ENCODE measurements around the gene HRCT1.

HRCT1 gene

DNA sequence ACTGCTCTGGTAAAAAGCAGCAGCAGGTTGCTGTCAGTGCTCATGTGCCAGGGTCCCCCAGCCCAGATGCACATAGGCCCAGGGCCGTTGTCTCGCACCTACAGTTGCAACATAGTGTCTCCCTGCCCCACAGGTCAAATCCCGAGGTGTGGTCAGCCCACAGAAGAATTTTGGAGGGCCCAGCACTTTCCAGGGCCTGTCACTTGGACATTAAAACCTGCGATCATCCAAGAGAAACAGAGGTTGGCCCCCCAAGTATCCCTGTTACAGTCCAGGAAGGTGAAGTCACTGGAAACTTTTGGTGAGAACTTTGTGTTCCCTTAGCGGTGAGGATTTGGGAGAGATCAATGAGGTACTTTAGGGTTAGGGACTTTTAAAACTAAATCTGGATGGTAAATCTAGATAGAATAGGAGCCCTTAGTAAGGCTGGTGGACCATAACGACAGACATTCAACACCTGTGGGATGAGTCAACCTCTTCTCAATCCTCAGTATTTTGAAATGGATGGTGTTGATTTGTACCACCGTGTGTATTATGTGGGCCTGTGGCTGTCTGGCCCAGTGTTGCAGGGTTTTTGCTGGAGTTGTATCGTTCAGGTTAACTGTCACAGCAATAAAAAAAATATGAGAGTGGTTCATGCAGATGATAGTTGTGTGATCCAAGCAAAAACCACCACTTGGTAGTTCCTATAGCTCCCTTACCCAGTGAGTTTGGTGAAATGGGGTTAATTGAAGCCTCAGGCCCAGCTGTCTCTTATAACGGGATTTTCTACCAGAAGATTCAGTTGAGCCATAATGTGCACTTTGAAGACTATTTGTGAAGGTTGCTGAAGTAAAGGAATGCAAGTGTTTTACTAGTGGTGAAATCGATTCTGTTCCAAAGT is 32.7 kb downstream of the HRCT1 start:
- Histone ChIP-seq H3K9me3 (ENCODE audit: control insufficient read depth, insufficient read depth, low read length) (no peaks in the 10 kb centered on the region), H3K9ac (ENCODE audit: low read depth, low read length) (no peak overlapping the region), H3K4me1 (ENCODE audit: control insufficient read depth, insufficient read depth, low read length) (no peaks in the 10 kb centered on the region), H3K27me3 (ENCODE audit: control insufficient read depth, insufficient read depth, low read length) (peaks cover 36% of the 10 kb centered on the region), H3K36me3 (ENCODE audit: control insufficient read depth, insufficient read depth, low read length) (no peaks in the 10 kb centered on the region), H3K4me3 (ENCODE audit: low read depth, low read length) (no peak overlapping the region)

DNA sequence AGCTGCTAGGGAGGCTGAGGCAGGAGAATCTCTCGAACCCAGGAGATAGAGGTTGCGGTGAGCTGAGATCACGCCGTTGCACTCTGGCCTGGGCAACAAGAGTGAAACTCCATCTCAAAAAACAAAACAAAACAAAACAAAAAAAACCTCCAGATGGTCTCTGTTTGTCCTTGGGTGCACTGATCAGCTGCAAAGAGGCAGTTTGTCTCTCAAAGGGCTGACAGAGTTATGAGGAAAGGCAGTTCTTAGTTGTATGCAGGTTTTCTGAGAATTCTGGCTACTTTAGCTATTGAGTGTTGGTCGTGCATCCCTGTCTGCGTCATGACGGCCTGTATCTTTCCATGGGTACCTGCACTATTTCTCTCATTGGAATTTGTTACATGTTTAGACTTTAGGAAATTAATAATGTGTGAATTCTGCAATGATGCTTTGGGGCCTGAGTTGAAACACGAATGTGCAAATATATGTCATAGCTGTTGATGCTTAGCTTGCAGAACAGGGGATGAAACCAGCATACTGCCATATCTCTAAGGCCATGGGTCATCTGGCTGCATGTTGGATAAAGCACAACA is 33.8 kb downstream of the HRCT1 start:
- no peaks in the 10 kb centered on the region for H3K36me3 ChIP-seq (ENCODE audit: control insufficient read depth, insufficient read depth, low read length)
- H3K4me3 ChIP-seq (ENCODE audit: low read depth, low read length) = no peak overlapping the region
- H3K4me1 ChIP-seq (ENCODE audit: control insufficient read depth, insufficient read depth, low read length) = no peaks in the 10 kb centered on the region
- H3K9ac ChIP-seq (ENCODE audit: low read depth, low read length) = no peak overlapping the region
- peaks cover 46% of the 10 kb centered on the region for H3K27me3 ChIP-seq (ENCODE audit: control insufficient read depth, insufficient read depth, low read length)
- H3K9me3 ChIP-seq (ENCODE audit: control insufficient read depth, insufficient read depth, low read length) = no peaks in the 10 kb centered on the region

DNA sequence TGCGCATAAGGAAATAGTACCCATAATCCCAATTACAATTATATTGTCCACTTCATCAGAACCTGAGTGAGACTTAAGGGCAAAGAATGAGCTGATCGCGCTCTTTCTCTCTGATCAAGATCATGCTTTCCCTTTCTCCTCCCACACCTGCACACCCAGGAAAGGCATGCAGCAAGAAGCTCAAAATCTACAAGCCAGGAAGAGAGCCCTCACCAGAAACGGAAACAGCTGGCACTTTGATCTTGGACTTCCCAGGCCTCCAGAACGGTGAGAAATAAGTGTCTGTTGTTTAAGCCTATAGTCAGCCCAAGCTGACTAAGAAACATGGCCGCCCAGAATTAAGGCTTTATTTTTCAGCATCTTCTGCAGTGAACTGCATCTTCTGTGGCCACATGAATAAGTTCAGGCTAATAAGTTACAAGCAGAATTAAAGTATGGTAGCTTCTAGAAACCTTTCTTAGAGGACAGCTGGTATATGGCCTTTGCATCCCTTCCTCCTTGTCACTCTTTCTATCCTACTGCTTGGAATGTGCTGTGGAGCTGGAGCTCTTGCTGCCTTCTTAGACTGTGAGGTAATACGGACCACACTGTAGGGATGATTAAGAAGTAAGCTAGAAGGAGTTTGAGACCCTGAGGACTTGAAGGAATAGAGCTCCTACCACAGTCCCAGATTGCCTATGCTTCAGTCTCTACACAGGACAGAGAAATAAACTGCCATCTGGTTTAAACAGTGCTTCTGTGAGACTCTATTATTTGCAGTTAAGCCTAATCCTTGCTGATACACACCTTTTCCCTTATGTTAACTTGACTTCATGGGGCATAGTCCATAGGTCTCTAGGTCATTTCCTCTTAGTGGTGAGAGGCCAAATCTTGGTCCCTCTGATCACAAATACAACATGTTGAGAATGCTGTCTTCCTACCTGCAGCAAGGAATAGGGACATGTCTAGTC is 34.7 kb downstream of the HRCT1 start:
- Histone ChIP-seq H3K4me3 (ENCODE audit: low read depth, low read length) (no peak overlapping the region), H3K27me3 (ENCODE audit: control insufficient read depth, insufficient read depth, low read length) (peaks cover 53% of the 10 kb centered on the region), H3K9me3 (ENCODE audit: control insufficient read depth, insufficient read depth, low read length) (no peaks in the 10 kb centered on the region), H3K9ac (ENCODE audit: low read depth, low read length) (no peak overlapping the region), H3K4me1 (ENCODE audit: control insufficient read depth, insufficient read depth, low read length) (no peaks in the 10 kb centered on the region), H3K36me3 (ENCODE audit: control insufficient read depth, insufficient read depth, low read length) (no peaks in the 10 kb centered on the region)

DNA sequence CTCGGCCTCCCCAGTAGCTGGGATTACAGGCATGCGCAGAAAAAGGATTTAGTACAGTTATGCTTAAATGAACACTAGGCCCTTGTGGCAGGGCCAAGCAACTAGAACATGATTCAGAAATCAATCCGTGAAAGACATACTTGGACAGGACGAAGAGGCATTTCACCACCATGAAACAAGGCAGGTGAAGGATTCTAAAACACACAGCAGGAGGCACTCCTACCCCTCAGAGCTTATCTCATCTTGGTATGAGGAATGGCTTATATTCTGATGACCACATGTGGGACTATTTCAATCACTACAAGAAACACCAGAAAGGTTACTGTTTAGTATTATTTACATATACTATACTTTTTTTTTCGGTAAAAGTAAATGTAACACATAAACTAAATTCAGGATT is 36.3 kb downstream of the HRCT1 start:
- Histone ChIP-seq H3K4me1 (ENCODE audit: control insufficient read depth, insufficient read depth, low read length) (no peaks in the 10 kb centered on the region), H3K9ac (ENCODE audit: low read depth, low read length) (no peak overlapping the region), H3K27me3 (ENCODE audit: control insufficient read depth, insufficient read depth, low read length) (peaks cover 53% of the 10 kb centered on the region), H3K36me3 (ENCODE audit: control insufficient read depth, insufficient read depth, low read length) (no peaks in the 10 kb centered on the region), H3K9me3 (ENCODE audit: control insufficient read depth, insufficient read depth, low read length) (no peaks in the 10 kb centered on the region), H3K4me3 (ENCODE audit: low read depth, low read length) (no peak overlapping the region)

DNA sequence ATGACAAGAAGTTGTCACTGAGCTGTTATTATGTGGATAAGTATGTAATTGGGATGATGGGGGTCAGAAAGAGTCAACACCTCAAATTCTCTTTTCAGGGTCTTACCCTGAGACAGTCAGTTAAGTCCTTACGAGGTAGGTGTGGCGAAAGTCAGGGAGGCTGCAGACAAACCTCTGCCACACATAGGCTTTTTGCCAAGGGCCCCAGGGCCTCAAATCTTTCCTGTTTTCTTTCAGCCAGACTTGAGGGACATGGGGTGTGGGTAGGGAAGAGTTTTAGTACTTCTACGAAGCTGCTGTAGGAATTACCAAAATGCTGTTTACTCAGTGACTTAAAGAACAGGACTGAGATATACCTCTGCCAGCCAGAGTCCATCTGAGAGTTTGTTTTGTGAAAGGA is 38.2 kb downstream of the HRCT1 start:
- Histone ChIP-seq H3K9me3 (ENCODE audit: control insufficient read depth, insufficient read depth, low read length) (no peaks in the 10 kb centered on the region), H3K4me1 (ENCODE audit: control insufficient read depth, insufficient read depth, low read length) (peaks cover under 1% of the 10 kb centered on the region), H3K4me3 (ENCODE audit: low read depth, low read length) (no peak overlapping the region), H3K27me3 (ENCODE audit: control insufficient read depth, insufficient read depth, low read length) (peaks cover 53% of the 10 kb centered on the region), H3K9ac (ENCODE audit: low read depth, low read length) (no peak overlapping the region), H3K36me3 (ENCODE audit: control insufficient read depth, insufficient read depth, low read length) (no peaks in the 10 kb centered on the region)

DNA sequence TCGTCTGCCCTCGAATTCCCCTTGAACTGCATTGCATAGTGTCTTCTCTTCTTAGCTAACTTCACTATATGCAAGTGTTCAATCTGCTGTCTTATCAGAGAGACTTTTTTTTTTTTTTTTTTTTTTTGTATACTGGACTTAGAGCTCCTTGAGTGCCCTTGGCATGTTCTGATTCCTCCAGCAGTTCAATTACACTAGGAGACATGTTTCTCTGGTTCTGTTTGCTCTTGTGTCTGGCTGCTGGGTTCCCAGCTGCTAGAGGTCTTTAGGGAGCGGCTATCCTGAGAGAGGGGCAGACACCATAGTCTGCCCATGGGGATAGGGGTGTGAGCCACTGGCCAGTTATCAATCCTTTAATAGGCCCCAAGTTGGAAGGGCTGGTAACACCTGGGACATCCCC is 38.8 kb downstream of the HRCT1 start:
- no peaks in the 10 kb centered on the region for H3K9me3 ChIP-seq (ENCODE audit: control insufficient read depth, insufficient read depth, low read length)
- H3K4me1 ChIP-seq (ENCODE audit: control insufficient read depth, insufficient read depth, low read length) = peaks cover 2% of the 10 kb centered on the region
- H3K9ac ChIP-seq (ENCODE audit: low read depth, low read length) = no peak overlapping the region
- peaks cover 50% of the 10 kb centered on the region for H3K27me3 ChIP-seq (ENCODE audit: control insufficient read depth, insufficient read depth, low read length)
- H3K36me3 ChIP-seq (ENCODE audit: control insufficient read depth, insufficient read depth, low read length) = no peaks in the 10 kb centered on the region
- no peak overlapping the region for H3K4me3 ChIP-seq (ENCODE audit: low read depth, low read length)

DNA sequence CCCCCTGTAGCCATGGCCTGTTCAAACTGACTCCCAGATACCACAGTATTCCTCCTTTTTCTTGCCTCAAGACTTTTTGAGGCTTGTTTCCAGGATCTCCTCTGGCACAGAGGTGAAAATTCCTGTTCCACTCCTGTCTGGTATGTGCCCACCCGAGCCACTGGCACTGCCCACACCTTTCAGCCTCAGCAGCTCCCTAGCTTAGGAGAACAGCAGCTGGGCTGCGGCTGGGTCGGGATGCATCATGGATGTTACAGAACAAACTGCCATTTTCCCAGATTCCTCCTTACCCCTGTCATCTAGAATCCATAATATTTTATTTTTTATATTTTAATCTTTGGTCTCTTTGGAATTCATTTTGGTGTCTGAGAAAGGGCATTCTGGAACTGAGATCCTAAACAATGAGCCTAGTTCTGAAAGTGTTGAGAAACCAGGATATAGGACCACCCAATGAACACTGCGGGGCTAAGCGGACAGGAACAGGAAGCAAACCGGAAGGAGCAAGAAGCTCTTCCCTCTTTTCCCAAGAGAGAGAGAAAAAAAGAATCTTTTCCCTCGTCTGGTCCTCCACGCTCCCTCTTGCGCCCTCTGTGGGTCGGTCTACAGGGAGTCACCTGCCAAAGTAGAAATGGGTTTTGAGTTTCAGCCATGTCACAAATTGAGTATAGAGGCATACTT is 39.5 kb downstream of the HRCT1 start:
- no peak overlapping the region for H3K9ac ChIP-seq (ENCODE audit: low read depth, low read length)
- H3K4me3 ChIP-seq (ENCODE audit: low read depth, low read length) = peak overlapping the region; percentile 43
- H3K9me3 ChIP-seq (ENCODE audit: control insufficient read depth, insufficient read depth, low read length) = no peaks in the 10 kb centered on the region
- H3K27me3 ChIP-seq (ENCODE audit: control insufficient read depth, insufficient read depth, low read length) = peaks cover 47% of the 10 kb centered on the region
- peaks cover 2% of the 10 kb centered on the region for H3K4me1 ChIP-seq (ENCODE audit: control insufficient read depth, insufficient read depth, low read length)
- H3K36me3 ChIP-seq (ENCODE audit: control insufficient read depth, insufficient read depth, low read length) = no peaks in the 10 kb centered on the region

DNA sequence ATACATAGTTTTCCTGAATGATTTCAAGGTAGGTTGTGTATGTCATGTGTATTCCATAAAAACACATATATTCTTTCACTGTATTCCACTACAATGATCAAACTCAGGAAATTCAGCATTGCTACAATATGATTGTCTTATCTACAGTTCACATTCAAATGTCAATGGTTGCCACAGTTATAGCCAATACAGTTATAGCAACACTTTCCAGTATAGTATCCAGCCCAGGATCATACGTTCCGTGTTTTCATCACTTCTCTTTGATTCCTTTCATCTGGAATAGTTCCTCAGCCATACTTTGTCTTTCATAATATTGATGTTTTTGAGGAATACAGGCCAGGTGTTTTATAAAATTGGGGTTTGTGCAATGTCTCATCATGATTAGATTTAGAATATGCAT is 42.4 kb downstream of the HRCT1 start:
- Histone ChIP-seq H3K36me3 (ENCODE audit: control insufficient read depth, insufficient read depth, low read length) (no peaks in the 10 kb centered on the region), H3K4me1 (ENCODE audit: control insufficient read depth, insufficient read depth, low read length) (peaks cover 2% of the 10 kb centered on the region), H3K4me3 (ENCODE audit: low read depth, low read length) (no peak overlapping the region), H3K9ac (ENCODE audit: low read depth, low read length) (no peak overlapping the region), H3K9me3 (ENCODE audit: control insufficient read depth, insufficient read depth, low read length) (no peaks in the 10 kb centered on the region), H3K27me3 (ENCODE audit: control insufficient read depth, insufficient read depth, low read length) (peaks cover 23% of the 10 kb centered on the region)

DNA sequence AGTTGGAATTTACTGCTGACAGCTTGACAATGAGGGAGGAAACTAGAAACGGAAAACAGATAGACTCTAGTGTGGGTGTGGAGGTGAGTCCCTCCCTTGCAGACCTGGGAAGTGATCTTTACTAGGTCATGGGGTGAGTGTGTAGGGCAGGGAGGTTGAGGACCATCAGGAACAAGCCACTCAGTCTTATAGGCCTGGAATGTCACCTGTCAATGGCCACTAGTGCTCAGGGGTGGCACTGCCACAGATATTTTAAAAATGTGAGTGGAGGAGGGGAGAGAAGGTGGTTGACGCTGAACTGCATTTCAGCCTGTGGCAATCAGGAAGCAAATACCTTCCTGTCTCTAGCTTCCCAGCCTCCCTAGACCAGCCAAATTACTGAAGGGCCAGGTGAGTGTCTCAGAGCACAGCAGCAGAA is 42.9 kb downstream of the HRCT1 start:
- Histone ChIP-seq H3K4me3 (ENCODE audit: low read depth, low read length) (no peak overlapping the region), H3K36me3 (ENCODE audit: control insufficient read depth, insufficient read depth, low read length) (no peaks in the 10 kb centered on the region), H3K9me3 (ENCODE audit: control insufficient read depth, insufficient read depth, low read length) (no peaks in the 10 kb centered on the region), H3K4me1 (ENCODE audit: control insufficient read depth, insufficient read depth, low read length) (peaks cover 2% of the 10 kb centered on the region), H3K9ac (ENCODE audit: low read depth, low read length) (no peak overlapping the region), H3K27me3 (ENCODE audit: control insufficient read depth, insufficient read depth, low read length) (peaks cover 18% of the 10 kb centered on the region)

DNA sequence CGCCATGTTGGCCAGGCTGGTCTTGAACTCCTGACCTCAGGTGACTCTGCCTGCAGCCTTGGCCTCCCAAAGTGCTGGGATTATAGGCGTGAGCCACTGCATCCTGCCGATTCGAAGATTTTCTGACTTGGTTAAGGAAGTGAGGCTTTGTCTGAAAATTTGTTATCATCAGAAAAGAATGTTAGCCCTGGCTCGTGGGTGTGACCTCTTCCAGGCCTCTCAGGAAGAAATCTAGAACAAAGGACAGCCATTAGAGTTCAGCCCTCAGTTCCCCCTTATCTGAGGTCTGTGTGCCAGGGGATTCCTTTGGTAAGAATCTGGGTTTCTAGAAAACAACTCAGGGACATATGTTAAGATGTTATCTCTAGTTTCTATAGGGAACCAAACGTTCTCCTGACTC is 45.7 kb downstream of the HRCT1 start:
- Histone ChIP-seq H3K9me3 (ENCODE audit: control insufficient read depth, insufficient read depth, low read length) (no peaks in the 10 kb centered on the region), H3K4me1 (ENCODE audit: control insufficient read depth, insufficient read depth, low read length) (peaks cover 2% of the 10 kb centered on the region), H3K27me3 (ENCODE audit: control insufficient read depth, insufficient read depth, low read length) (peaks cover 3% of the 10 kb centered on the region), H3K4me3 (ENCODE audit: low read depth, low read length) (no peak overlapping the region), H3K9ac (ENCODE audit: low read depth, low read length) (no peak overlapping the region), H3K36me3 (ENCODE audit: control insufficient read depth, insufficient read depth, low read length) (no peaks in the 10 kb centered on the region)

DNA sequence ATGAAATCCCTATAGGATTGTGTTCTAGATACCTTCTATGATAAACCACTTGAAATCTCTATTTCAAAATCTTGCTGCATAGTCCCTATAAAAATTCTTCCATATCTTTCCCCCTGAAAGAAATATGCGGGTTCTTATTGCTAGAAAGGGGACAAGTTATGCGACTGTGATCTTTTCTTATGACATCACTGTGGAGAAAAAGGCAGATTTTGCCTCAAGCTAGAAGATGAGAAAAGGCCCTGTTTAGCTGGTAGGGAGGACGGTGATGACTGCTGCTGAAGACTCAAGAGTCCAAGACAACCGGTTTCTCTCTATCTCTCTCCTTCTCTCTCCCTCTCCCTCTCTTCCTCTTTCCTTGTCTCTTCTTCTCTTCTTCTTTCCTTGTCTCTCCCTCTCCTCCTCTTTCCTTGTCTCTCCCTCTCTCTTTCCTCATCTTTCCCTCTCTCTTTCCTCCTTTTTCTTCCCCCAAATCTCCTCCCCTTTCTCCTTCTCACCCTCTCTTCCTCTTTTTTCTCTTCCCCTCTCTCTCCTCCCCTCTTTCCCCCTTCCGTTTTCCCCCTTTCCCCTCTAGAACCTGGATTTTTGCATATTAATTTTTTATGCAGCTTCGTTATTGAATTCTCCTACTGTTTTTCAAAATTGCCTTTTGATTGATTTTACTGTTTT is 46.7 kb downstream of the HRCT1 start:
- Histone ChIP-seq H3K4me1 (ENCODE audit: control insufficient read depth, insufficient read depth, low read length) (peaks cover 2% of the 10 kb centered on the region), H3K9me3 (ENCODE audit: control insufficient read depth, insufficient read depth, low read length) (no peaks in the 10 kb centered on the region), H3K4me3 (ENCODE audit: low read depth, low read length) (no peak overlapping the region), H3K27me3 (ENCODE audit: control insufficient read depth, insufficient read depth, low read length) (peaks cover 3% of the 10 kb centered on the region), H3K36me3 (ENCODE audit: control insufficient read depth, insufficient read depth, low read length) (no peaks in the 10 kb centered on the region), H3K9ac (ENCODE audit: low read depth, low read length) (no peak overlapping the region)

All from iPS-15b (cell line).